Measurements from ENCODE around the gene SP110.
A peak's percentile ranks its signal among the peaks of the same experiment; 100 is the strongest.

The SP110 gene

GRCh38 chr2:230170532-230170931 is 49.3 kb downstream of the SP110 start:
- DNase-seq (ENCODE audit: low spot score), result no peak

GRCh38 chr2:230166557-230167170 is 53.1 kb downstream of the SP110 start:
- DNase-seq (ENCODE audit: low spot score), result no peak

- no peak for DNase-seq (ENCODE audit: low spot score)
These were observed 55.6 kb downstream of the SP110 start for GRCh38 chr2:230164139-230164538.

- no peak for DNase-seq (ENCODE audit: low spot score)
These were observed 56.8 kb downstream of the SP110 start for GRCh38 chr2:230162981-230163380.

GRCh38 chr2:230161184-230161583 is 58.6 kb downstream of the SP110 start:
- DNase-seq (ENCODE audit: low spot score), result no peak

GRCh38 chr2:230160112-230160660 is 59.6 kb downstream of the SP110 start:
- DNase-seq (ENCODE audit: low spot score), result peak; percentile 72

- no peak for DNase-seq (ENCODE audit: low spot score)
These were observed 61.3 kb downstream of the SP110 start for GRCh38 chr2:230158468-230158867.

GRCh38 chr2:230156782-230157699 is 62.7 kb downstream of the SP110 start:
- no peak for DNase-seq (ENCODE audit: low spot score)

GRCh38 chr2:230155359-230155758 is 64.4 kb downstream of the SP110 start:
- no peak for DNase-seq (ENCODE audit: low spot score)

- no peak for DNase-seq (ENCODE audit: low spot score)
These were observed 66.3 kb downstream of the SP110 start for GRCh38 chr2:230153390-230153976.

- DNase-seq (ENCODE audit: low spot score), result no peak
These were observed 67.5 kb downstream of the SP110 start for GRCh38 chr2:230152334-230152733.

GRCh38 chr2:230144355-230144754 is 75.4 kb downstream of the SP110 start:
- no peak for DNase-seq (ENCODE audit: low spot score)

GRCh38 chr2:230140667-230141066 is 79.1 kb downstream of the SP110 start:
- no peak for DNase-seq (ENCODE audit: low spot score)

- DNase-seq (ENCODE audit: low spot score), result no peak
These were observed 81.8 kb downstream of the SP110 start for GRCh38 chr2:230137902-230138539.

- DNase-seq (ENCODE audit: low spot score), result no peak
These were observed 84.7 kb downstream of the SP110 start for GRCh38 chr2:230135130-230135525.

- DNase-seq (ENCODE audit: low spot score), result no peak
These were observed 85.2 kb downstream of the SP110 start for GRCh38 chr2:230134496-230135129.

GRCh38 chr2:230131366-230131765 is 88.4 kb downstream of the SP110 start:
- DNase-seq (ENCODE audit: low spot score), result no peak

- DNase-seq (ENCODE audit: low spot score), result no peak
These were observed 89.0 kb downstream of the SP110 start for GRCh38 chr2:230130668-230131364.

GRCh38 chr2:230129343-230129742 is 90.4 kb downstream of the SP110 start:
- no peak for DNase-seq (ENCODE audit: low spot score)

- no peak for DNase-seq (ENCODE audit: low spot score)
These were observed 91.0 kb downstream of the SP110 start for GRCh38 chr2:230128623-230129342.
